Activated T-cell treated with anti-CD3 and anti-CD28 coated beads, Interleukin-2, amount 50 U/mL, for 72 hours (primary cell): Measurements from ENCODE around the gene PMEL. TPM values are rescaled to one million over a fixed set of nuclear protein-coding genes. Genes with fewer than 3 reads are reported as not detected.
A peak's percentile ranks its signal among the peaks of the same experiment; 100 is the strongest.

Source experiments
- ATAC-seq, 2 donors: fragments of 150-1000 bp; cut with Tn5 transposase; replicated peaks in 1 of 2; 2 replicates each; pipeline ENCODE4 v1.10.0; 2021; ENCODE audit warnings: moderate library complexity in 2 of 2, mild to moderate bottlenecking in 1 of 2
- DNase-seq, 2 donors: peaks; one replicate each; pipeline ENCODE4 v3.0.0; 2021 to 2022; ENCODE audit warnings: mixed read lengths in 1 of 2
- H3K27ac Mint-ChIP-seq: one replicate; pipeline ENCODE4 v1.8.0; 2022; ENCODE audit warnings: mild to moderate bottlenecking, moderate library complexity, mixed read lengths
- H3K27me3 Mint-ChIP-seq: one replicate; pipeline ENCODE4 v1.8.0; 2022; ENCODE audit warnings: low read depth, mixed read lengths
- H3K36me3 Mint-ChIP-seq, 2 donors: one replicate each; pipeline ENCODE4 v1.8.0; 2022; ENCODE audit warnings: mixed read lengths in 2 of 2, mild to moderate bottlenecking in 1 of 2; ENCODE audit not compliant: insufficient read depth in 2 of 2
- H3K4me1 Mint-ChIP-seq: one replicate; pipeline ENCODE4 v1.8.0; 2022; ENCODE audit warnings: low read depth, mixed read lengths
- H3K4me3 Mint-ChIP-seq, 2 donors: one replicate each; pipeline ENCODE4 v1.8.0; 2022; ENCODE audit warnings: mild to moderate bottlenecking in 2 of 2, mixed read lengths in 2 of 2, moderate library complexity in 2 of 2
- H3K9me3 Mint-ChIP-seq, 2 donors: one replicate each; pipeline ENCODE4 v1.8.0; 2022; ENCODE audit warnings: mixed read lengths in 2 of 2
- total RNA-seq, 2 donors: library from RNA; stranded (reverse); gene quantifications; one replicate each; pipeline ENCODE4 v1.2.3, GENCODE V29; 2022

Gene PMEL
- total RNA-seq, 2 donors from 2014 or later, result 1.00 to 1.9 TPM

GRCh38 chr12:55933169-55933798 lies 32.6 kb downstream of the PMEL start:
- Mint-ChIP-seq H3K27ac (peak overlapping the region; percentile 94), H3K27me3 (no peaks in the 10 kb centered on the region), H3K4me3 (peak overlapping the region; percentile 98 to 100), H3K4me1 (peaks cover 73% of the 10 kb centered on the region), H3K36me3 (peaks cover 28 to 30% of the 10 kb centered on the region in 2 donors), H3K9me3 (no peaks in the 10 kb centered on the region)
- DNase-seq, result peak in 1 of 2 donors; percentile 20
- no peak for ATAC-seq

- Mint-ChIP-seq H3K36me3 (peaks cover 30 to 32% of the 10 kb centered on the region in 2 donors), H3K27me3 (no peaks in the 10 kb centered on the region), H3K4me1 (peaks cover 66% of the 10 kb centered on the region), H3K27ac (peak overlapping the region; percentile 94), H3K4me3 (peak overlapping the region; percentile 98 to 100), H3K9me3 (no peaks in the 10 kb centered on the region)
- no peak for ATAC-seq
- peak in 1 of 2 donors; percentile 55 for DNase-seq
These were observed 33.3 kb downstream of the PMEL start for GRCh38 chr12:55932551-55932910.

- Mint-ChIP-seq H3K27ac (peak overlapping the region; percentile 97), H3K36me3 (peaks cover 28 to 29% of the 10 kb centered on the region in 2 donors), H3K4me3 (peak overlapping the region; percentile 98 to 100), H3K4me1 (peaks cover 60% of the 10 kb centered on the region), H3K9me3 (no peaks in the 10 kb centered on the region), H3K27me3 (no peaks in the 10 kb centered on the region)
- ATAC-seq (no peak), DNase-seq (peak; percentile 44 to 49)
These were observed 33.9 kb downstream of the PMEL start for GRCh38 chr12:55931780-55932550.

- H3K27me3 Mint-ChIP-seq, result no peaks in the 10 kb centered on the region
- ATAC-seq, result no peak
- H3K36me3 Mint-ChIP-seq, result peaks cover 27 to 28% of the 10 kb centered on the region in 2 donors
- H3K27ac Mint-ChIP-seq, result peak overlapping the region; percentile 97
- H3K9me3 Mint-ChIP-seq, result no peaks in the 10 kb centered on the region
- peak in 1 of 2 donors; percentile 15 for DNase-seq
- H3K4me1 Mint-ChIP-seq, result peaks cover 59% of the 10 kb centered on the region
- H3K4me3 Mint-ChIP-seq, result peak overlapping the region; percentile 98 to 100
These were observed 34.5 kb downstream of the PMEL start for GRCh38 chr12:55931317-55931779.

GRCh38 chr12:55930771-55931316 lies 35.0 kb downstream of the PMEL start, which contains the start of gene DGKA:
Gene DGKA (plus strand): TSS chr12:55931162. CDS start chr12:55936504, 5,342 bp downstream.
- Mint-ChIP-seq H3K4me3 (peak within 1 kb of the TSS; percentile 98 to 100), H3K27me3 (no peaks in the 10 kb centered on the region), H3K36me3 (peaks cover 23 to 25% of the 10 kb centered on the region in 2 donors), H3K9me3 (no peaks in the 10 kb centered on the region), H3K4me1 (peaks cover 55% of the 10 kb centered on the region), H3K27ac (peak within 1 kb of the TSS; percentile 97)
- ATAC-seq (peak; percentile 31 to 36), DNase-seq (peak; percentile 84 to 87)

- peak; percentile 51 to 55 for ATAC-seq
- H3K27ac Mint-ChIP-seq, result peak overlapping the region; percentile 97
- H3K36me3 Mint-ChIP-seq, result peaks cover 26% of the 10 kb centered on the region in 2 donors
- H3K27me3 Mint-ChIP-seq, result no peaks in the 10 kb centered on the region
- no peaks in the 10 kb centered on the region for H3K9me3 Mint-ChIP-seq
- peak overlapping the region; percentile 98 to 100 for H3K4me3 Mint-ChIP-seq
- peak; percentile 85 to 89 for DNase-seq
- peaks cover 55% of the 10 kb centered on the region for H3K4me1 Mint-ChIP-seq
These were observed 36.5 kb downstream of the PMEL start for GRCh38 chr12:55929306-55929791.

- H3K27me3 Mint-ChIP-seq, result no peaks in the 10 kb centered on the region
- H3K36me3 Mint-ChIP-seq, result peaks cover 21 to 27% of the 10 kb centered on the region in 2 donors
- H3K27ac Mint-ChIP-seq, result peak within 1 kb of the TSS; percentile 97
- H3K4me1 Mint-ChIP-seq, result peaks cover 46% of the 10 kb centered on the region
- peak within 1 kb of the TSS; percentile 98 to 100 for H3K4me3 Mint-ChIP-seq
- ATAC-seq, result peak; percentile 46 to 48
- H3K9me3 Mint-ChIP-seq, result no peaks in the 10 kb centered on the region
- DNase-seq, result peak; percentile 79 to 85
These were observed 38.0 kb downstream of the PMEL start, which contains the start of gene PYM1 for GRCh38 chr12:55927588-55928502. Gene PYM1 (minus strand): TSS chr12:55927894. CDS start chr12:55927761, 133 bp downstream.

GRCh38 chr12:55926738-55927587 lies 38.9 kb downstream of the PMEL start:
- H3K27ac Mint-ChIP-seq, result peak overlapping the region; percentile 95
- no peaks in the 10 kb centered on the region for H3K9me3 Mint-ChIP-seq
- peak overlapping the region; percentile 93 to 100 for H3K4me3 Mint-ChIP-seq
- H3K27me3 Mint-ChIP-seq, result no peaks in the 10 kb centered on the region
- peaks cover 52% of the 10 kb centered on the region for H3K4me1 Mint-ChIP-seq
- DNase-seq (peak; percentile 94 to 95), ATAC-seq (peak; percentile 48 to 59)
- H3K36me3 Mint-ChIP-seq, result peaks cover 23 to 25% of the 10 kb centered on the region in 2 donors

GRCh38 chr12:55925870-55926737 lies 39.7 kb downstream of the PMEL start:
- peak in 1 of 2 donors; percentile 16 for DNase-seq

GRCh38 chr12:55925371-55925770 lies 40.5 kb downstream of the PMEL start:
- H3K9me3 Mint-ChIP-seq, result no peaks in the 10 kb centered on the region
- peaks cover 62% of the 10 kb centered on the region for H3K4me1 Mint-ChIP-seq
- H3K36me3 Mint-ChIP-seq, result peaks cover 17 to 18% of the 10 kb centered on the region in 2 donors

More at GRCh38 chr12:55925870-55926737, 39.7 kb downstream of the PMEL start:
- peaks cover 18 to 19% of the 10 kb centered on the region in 2 donors for H3K36me3 Mint-ChIP-seq
- no peaks in the 10 kb centered on the region for H3K9me3 Mint-ChIP-seq
- ATAC-seq, result no peak
- peak overlapping the region; percentile 93 to 100 for H3K4me3 Mint-ChIP-seq
- peaks cover 60% of the 10 kb centered on the region for H3K4me1 Mint-ChIP-seq
- H3K27me3 Mint-ChIP-seq, result no peaks in the 10 kb centered on the region
- H3K27ac Mint-ChIP-seq, result peak overlapping the region; percentile 95

More at GRCh38 chr12:55925371-55925770, 40.5 kb downstream of the PMEL start:
- Mint-ChIP-seq H3K27me3 (no peaks in the 10 kb centered on the region), H3K27ac (peak overlapping the region; percentile 95), H3K4me3 (peak overlapping the region; percentile 93 to 100)
- ATAC-seq, result no peak
- no peak for DNase-seq
